H9 (cell line): Measurements from ENCODE around the gene RSAD1. TPM values are rescaled to one million over a fixed set of nuclear protein-coding genes. Genes with fewer than 3 reads are reported as not detected.

ENCODE experiments used
- DNase-seq: peaks from one replicate; pipeline ENCODE4 v3.0.0-alpha.2; 2017
- H2AFZ ChIP-seq: one replicate; pipeline ENCODE4 v1.6.1; 2013; ENCODE audit warnings: mild to moderate bottlenecking, low read length, control low read depth, moderate library complexity
- H2AK5ac ChIP-seq: 2 replicates; pipeline ENCODE4 v1.6.1; 2013; ENCODE audit warnings: low read length, control low read depth, mixed read lengths; ENCODE audit not compliant: insufficient read length
- H2BK120ac ChIP-seq: one replicate; pipeline ENCODE4 v1.6.1; 2013; ENCODE audit warnings: low read depth, mild to moderate bottlenecking, low read length, control low read depth, inconsistent platforms; ENCODE audit not compliant: poor library complexity, severe bottlenecking
- H2BK12ac ChIP-seq: 2 replicates; pipeline ENCODE4 v1.6.1; 2013; ENCODE audit warnings: low read length, control low read depth, mixed read lengths, low read depth; ENCODE audit not compliant: insufficient read length
- H2BK15ac ChIP-seq: 2 replicates; pipeline ENCODE4 v1.6.1; 2013; ENCODE audit warnings: low read depth, low read length, control low read depth
- H2BK20ac ChIP-seq: one replicate; pipeline ENCODE4 v1.6.1; 2013; ENCODE audit warnings: low read depth, mild to moderate bottlenecking, low read length, control low read depth, inconsistent platforms; ENCODE audit not compliant: poor library complexity, severe bottlenecking
- H2BK5ac ChIP-seq: 2 replicates; pipeline ENCODE4 v1.6.1; 2013; ENCODE audit warnings: low read length, control low read depth, mixed read lengths; ENCODE audit not compliant: insufficient read length
- H3K14ac ChIP-seq: 2 replicates; pipeline ENCODE4 v1.6.1; 2013; ENCODE audit warnings: low read length, control low read depth; ENCODE audit not compliant: insufficient read depth
- H3K18ac ChIP-seq: 2 replicates; pipeline ENCODE4 v1.6.1; 2013; ENCODE audit warnings: low read depth, mild to moderate bottlenecking, mixed read lengths, low read length, control low read depth; ENCODE audit not compliant: insufficient read length
- H3K23ac ChIP-seq: 2 replicates; pipeline ENCODE4 v1.6.1; 2013; ENCODE audit warnings: low read length, control low read depth, mixed read lengths, low read depth; ENCODE audit not compliant: insufficient read length
- H3K23me2 ChIP-seq: 2 replicates; pipeline ENCODE4 v1.6.1; 2013; ENCODE audit warnings: low read depth, mild to moderate bottlenecking, mixed read lengths, low read length, control low read depth; ENCODE audit not compliant: insufficient read length, poor library complexity, severe bottlenecking
- H3K27ac ChIP-seq: 2 replicates; pipeline ENCODE4 v1.5.1; 2013; ENCODE audit warnings: low read length, control low read depth, mixed read lengths, low read depth; ENCODE audit not compliant: insufficient read length
- H3K27me3 ChIP-seq: 2 replicates; pipeline ENCODE4 v1.6.1; 2013; ENCODE audit warnings: low read length, control low read depth, inconsistent platforms; ENCODE audit not compliant: insufficient read depth
- H3K4ac ChIP-seq: 2 replicates; pipeline ENCODE4 v1.6.1; 2013; ENCODE audit warnings: low read depth, mild to moderate bottlenecking, control low read depth, inconsistent platforms, low read length, moderate library complexity
- H3K4me1 ChIP-seq: 2 replicates; pipeline ENCODE4 v1.6.1; 2013; ENCODE audit warnings: low read length, control low read depth, inconsistent platforms; ENCODE audit not compliant: insufficient read depth
- H3K4me2 ChIP-seq: 2 replicates; pipeline ENCODE4 v1.6.1; 2013; ENCODE audit warnings: low read length, control low read depth, mixed read lengths; ENCODE audit not compliant: insufficient read length, insufficient read depth
- H3K56ac ChIP-seq: 2 replicates; pipeline ENCODE4 v1.6.1; 2013; ENCODE audit warnings: low read depth, mild to moderate bottlenecking, mixed read lengths, low read length, control low read depth; ENCODE audit not compliant: insufficient read length
- H3K79me1 ChIP-seq: 2 replicates; pipeline ENCODE4 v1.6.1; 2013; ENCODE audit warnings: low read depth, mild to moderate bottlenecking, moderate library complexity, low read length, control low read depth, inconsistent platforms; ENCODE audit not compliant: insufficient read depth, poor library complexity, severe bottlenecking
- H3K79me2 ChIP-seq: 2 replicates; pipeline ENCODE4 v1.6.1; 2013; ENCODE audit warnings: low read length, control low read depth, inconsistent platforms; ENCODE audit not compliant: insufficient read depth
- H3K9ac ChIP-seq: 2 replicates; pipeline ENCODE4 v1.6.1; 2013; ENCODE audit warnings: low read length, control low read depth, mixed read lengths; ENCODE audit not compliant: insufficient read length; ENCODE audit errors: extremely low read depth
- H3K9me3 ChIP-seq: one replicate; pipeline ENCODE4 v1.6.1; 2013; ENCODE audit warnings: low read depth, low read length, inconsistent platforms; ENCODE audit not compliant: control insufficient read depth
- H3T11ph ChIP-seq: one replicate; pipeline ENCODE4 v1.6.1; 2013; ENCODE audit warnings: mild to moderate bottlenecking, low read length, control low read depth, inconsistent platforms
- H4K20me1 ChIP-seq: one replicate; pipeline ENCODE4 v1.6.1; 2013; ENCODE audit not compliant: control insufficient read depth, insufficient read length, insufficient read depth
- H4K5ac ChIP-seq: 2 replicates; pipeline ENCODE4 v1.6.1; 2013; ENCODE audit warnings: low read depth, mild to moderate bottlenecking, mixed read lengths, low read length, control low read depth; ENCODE audit not compliant: insufficient read length
- H4K8ac ChIP-seq: replicated peaks from 2 replicates; pipeline ENCODE4 v1.6.1; 2013; ENCODE audit warnings: low read length, control low read depth, mixed read lengths, low read depth; ENCODE audit not compliant: insufficient read length
- H4K91ac ChIP-seq: 2 replicates; pipeline ENCODE4 v1.6.1; 2013; ENCODE audit warnings: low read depth, mild to moderate bottlenecking, moderate library complexity, mixed read lengths, low read length, control low read depth; ENCODE audit not compliant: insufficient read length
- H3K27ac Mint-ChIP-seq, 3 experiments: 2 replicates in 2 of 3; 3 replicates in 1 of 3; pipeline ENCODE4 v1.8.0; 2020 to 2021; ENCODE audit warnings: mixed read lengths in 3 of 3, mild to moderate bottlenecking in 1 of 3, moderate library complexity in 1 of 3
- H3K27me3 Mint-ChIP-seq: 2 replicates; pipeline ENCODE4 v1.8.0; 2021; ENCODE audit warnings: low read depth, mild to moderate bottlenecking, moderate library complexity, mixed read lengths
- H3K36me3 Mint-ChIP-seq, 3 experiments: 2 replicates in 2 of 3; 3 replicates in 1 of 3; pipeline ENCODE4 v1.8.0; 2020 to 2021; ENCODE audit warnings: low read depth in 3 of 3, mixed read lengths in 3 of 3; ENCODE audit not compliant: insufficient read depth in 1 of 3
- H3K4me1 Mint-ChIP-seq, 2 experiments: 2 replicates each; pipeline ENCODE4 v1.8.0; 2020; ENCODE audit warnings: mixed read lengths in 2 of 2
- H3K4me3 Mint-ChIP-seq, 2 experiments: 2 replicates in 1 of 2; 3 replicates in 1 of 2; pipeline ENCODE4 v1.8.0; 2020 to 2021; ENCODE audit warnings: mild to moderate bottlenecking in 2 of 2, mixed read lengths in 2 of 2, moderate library complexity in 1 of 2
- H3K9me3 Mint-ChIP-seq, 2 experiments: 2 replicates in 1 of 2; 3 replicates in 1 of 2; pipeline ENCODE4 v1.8.0; 2020; ENCODE audit warnings: mild to moderate bottlenecking in 2 of 2, mixed read lengths in 2 of 2, moderate library complexity in 1 of 2
- WGBS: extraction: QIAGEN DNeasy Blood & Tissue Kit; methylation state at CpG from one replicate; pipeline ENCODE4 v1.1.7; 2013; ENCODE audit warnings: missing lambda C conversion rate, low lambda C conversion rate, mixed read lengths; ENCODE audit not compliant: insufficient read length; ENCODE audit errors: extremely low coverage; 5-methylcytosine and 5-hydroxymethylcytosine counted together
- total RNA-seq: library from RNA; stranded (reverse); gene quantifications from 2 replicates; pipeline ENCODE4 v1.2.1, GENCODE V29; 2021
- TF ChIP-seq, protein P1 (sequence below): fragments of 200-600 bp; sonication (generic); conservative IDR thresholded peaks from 3 replicates; pipeline ENCODE4 v1.8.0; 2021; ENCODE audit warnings: antibody characterized with exemption, mild to moderate bottlenecking

The RSAD1 gene
- total RNA-seq, 1 experiment from 2014 or later = 27.9 TPM

DNA sequence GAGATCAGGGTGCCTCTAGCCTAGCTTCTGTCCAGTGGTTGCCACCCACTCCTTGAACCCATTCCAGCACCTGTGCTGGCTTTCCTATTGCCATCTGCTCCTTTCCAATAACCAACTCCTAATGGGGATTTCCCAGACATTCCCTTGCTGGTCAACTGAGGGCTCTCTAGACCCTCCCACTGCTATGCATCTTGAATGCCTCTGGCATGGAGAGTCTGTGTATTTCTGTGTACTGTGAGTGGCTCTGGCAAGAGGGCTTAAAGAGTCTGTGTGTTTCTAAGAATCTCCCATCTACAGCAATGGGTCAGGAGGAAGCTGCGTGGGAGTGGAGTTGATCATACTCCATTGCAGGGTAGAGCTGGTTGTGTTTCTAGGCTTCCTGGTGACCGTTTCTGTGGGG is 42.9 kb downstream of the RSAD1 start:
- H3K9me3 Mint-ChIP-seq = no peaks in the 10 kb centered on the region
- H3K27ac ChIP-seq = no peak overlapping the region
- H3K79me2 ChIP-seq = no peaks in the 10 kb centered on the region
- no peaks in the 10 kb centered on the region for H3K4me1 ChIP-seq
- no peaks in the 10 kb centered on the region for H3K23me2 ChIP-seq
- no peak overlapping the region for H2AFZ ChIP-seq
- H2AK5ac ChIP-seq = no peak overlapping the region
- no peak overlapping the region for H3T11ph ChIP-seq
- H3K4me3 Mint-ChIP-seq = no peak overlapping the region
- H3K23ac ChIP-seq = no peak overlapping the region
- no CpG with 5 or more reads among the region's 2 CpGs for WGBS
- no peak overlapping the region for H3K18ac ChIP-seq
- H2BK15ac ChIP-seq = no peak overlapping the region
- peaks cover 4 to 8% of the 10 kb centered on the region in 2 experiments; a peak in 2 of 4 replicates for H3K4me1 Mint-ChIP-seq
- H3K4ac ChIP-seq = no peak overlapping the region
- H4K91ac ChIP-seq = no peak overlapping the region
- no peaks in the 10 kb centered on the region for H4K20me1 ChIP-seq
- no peaks in the 10 kb centered on the region for H3K79me1 ChIP-seq
- H3K9me3 ChIP-seq = no peaks in the 10 kb centered on the region
- H2BK5ac ChIP-seq = no peak overlapping the region
- H4K8ac ChIP-seq = no peak overlapping the region
- no peak overlapping the region for H2BK120ac ChIP-seq
- H4K5ac ChIP-seq = no peak overlapping the region
- no peaks in the 10 kb centered on the region for H3K36me3 Mint-ChIP-seq
- no peak overlapping the region for H3K9ac ChIP-seq
- no peak overlapping the region for H3K4me2 ChIP-seq
- no peak overlapping the region for H3K14ac ChIP-seq
- H2BK12ac ChIP-seq = no peak overlapping the region
- no peak for DNase-seq
- H3K27ac Mint-ChIP-seq = no peak overlapping the region
- TF ChIP-seq, protein P1, sequence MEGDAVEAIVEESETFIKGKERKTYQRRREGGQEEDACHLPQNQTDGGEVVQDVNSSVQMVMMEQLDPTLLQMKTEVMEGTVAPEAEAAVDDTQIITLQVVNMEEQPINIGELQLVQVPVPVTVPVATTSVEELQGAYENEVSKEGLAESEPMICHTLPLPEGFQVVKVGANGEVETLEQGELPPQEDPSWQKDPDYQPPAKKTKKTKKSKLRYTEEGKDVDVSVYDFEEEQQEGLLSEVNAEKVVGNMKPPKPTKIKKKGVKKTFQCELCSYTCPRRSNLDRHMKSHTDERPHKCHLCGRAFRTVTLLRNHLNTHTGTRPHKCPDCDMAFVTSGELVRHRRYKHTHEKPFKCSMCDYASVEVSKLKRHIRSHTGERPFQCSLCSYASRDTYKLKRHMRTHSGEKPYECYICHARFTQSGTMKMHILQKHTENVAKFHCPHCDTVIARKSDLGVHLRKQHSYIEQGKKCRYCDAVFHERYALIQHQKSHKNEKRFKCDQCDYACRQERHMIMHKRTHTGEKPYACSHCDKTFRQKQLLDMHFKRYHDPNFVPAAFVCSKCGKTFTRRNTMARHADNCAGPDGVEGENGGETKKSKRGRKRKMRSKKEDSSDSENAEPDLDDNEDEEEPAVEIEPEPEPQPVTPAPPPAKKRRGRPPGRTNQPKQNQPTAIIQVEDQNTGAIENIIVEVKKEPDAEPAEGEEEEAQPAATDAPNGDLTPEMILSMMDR = no peak
- H3K27me3 ChIP-seq = no peaks in the 10 kb centered on the region
- H3K27me3 Mint-ChIP-seq = peaks cover 3% of the 10 kb centered on the region; the same call in 1 of the 2 replicates
- no peak overlapping the region for H2BK20ac ChIP-seq
- no peak overlapping the region for H3K56ac ChIP-seq
